GM18907 (cell line): ENCODE measurements around the gene FGD3.

Experiments used
- ATAC-seq: cut with Tn5 transposase; IDR thresholded peaks from one replicate; pipeline ENCODE4 v1.9.1; 2021; ENCODE audit warnings: mild to moderate bottlenecking, moderate library complexity; ENCODE audit not compliant: unreplicated experiment

FGD3 gene

GRCh38 chr9:93064392-93065134 lies 117.2 kb downstream of the FGD3 start:
- ATAC-seq, result peak; percentile 89

- ATAC-seq, result no peak
Observed at GRCh38 chr9:93065135-93065720, 117.9 kb downstream of the FGD3 start.

GRCh38 chr9:93066978-93067603 lies 119.8 kb downstream of the FGD3 start:
- no peak for ATAC-seq

- no peak for ATAC-seq
Observed at GRCh38 chr9:93068956-93069355, 121.6 kb downstream of the FGD3 start.

- no peak for ATAC-seq
Observed at GRCh38 chr9:93071464-93071863, 124.1 kb downstream of the FGD3 start.

GRCh38 chr9:93072383-93072795 lies 125.1 kb downstream of the FGD3 start:
- no peak for ATAC-seq

GRCh38 chr9:93076101-93076791 lies 128.9 kb downstream of the FGD3 start:
- no peak for ATAC-seq

GRCh38 chr9:93076792-93077128 lies 129.4 kb downstream of the FGD3 start:
- no peak for ATAC-seq

GRCh38 chr9:93077367-93077766 lies 130.0 kb downstream of the FGD3 start:
- ATAC-seq, result no peak

GRCh38 chr9:93077811-93078210 lies 130.5 kb downstream of the FGD3 start:
- no peak for ATAC-seq

GRCh38 chr9:93079371-93079770 lies 132.0 kb downstream of the FGD3 start:
- no peak for ATAC-seq

- ATAC-seq, result no peak
Observed at GRCh38 chr9:93080406-93080805, 133.1 kb downstream of the FGD3 start.

- no peak for ATAC-seq
Observed at GRCh38 chr9:93081081-93081529, 133.8 kb downstream of the FGD3 start.

GRCh38 chr9:93081931-93082330 lies 134.6 kb downstream of the FGD3 start:
- ATAC-seq, result no peak

GRCh38 chr9:93082841-93083411 lies 135.6 kb downstream of the FGD3 start:
- no peak for ATAC-seq

GRCh38 chr9:93083592-93084470 lies 136.5 kb downstream of the FGD3 start:
- no peak for ATAC-seq

- no peak for ATAC-seq
Observed at GRCh38 chr9:93084471-93084881, 137.2 kb downstream of the FGD3 start.

GRCh38 chr9:93085676-93086075 lies 138.4 kb downstream of the FGD3 start:
- ATAC-seq, result no peak
